ENCODE results near the gene GGCX. TPM values are rescaled to one million over a fixed set of nuclear protein-coding genes. Genes with fewer than 3 reads are reported as not detected.

GGCX gene
- total and polyA plus RNA-seq, 2 of the 4 experiments (the other 2 are of a cell fraction): 35.0 to 39.4 TPM

DNA sequence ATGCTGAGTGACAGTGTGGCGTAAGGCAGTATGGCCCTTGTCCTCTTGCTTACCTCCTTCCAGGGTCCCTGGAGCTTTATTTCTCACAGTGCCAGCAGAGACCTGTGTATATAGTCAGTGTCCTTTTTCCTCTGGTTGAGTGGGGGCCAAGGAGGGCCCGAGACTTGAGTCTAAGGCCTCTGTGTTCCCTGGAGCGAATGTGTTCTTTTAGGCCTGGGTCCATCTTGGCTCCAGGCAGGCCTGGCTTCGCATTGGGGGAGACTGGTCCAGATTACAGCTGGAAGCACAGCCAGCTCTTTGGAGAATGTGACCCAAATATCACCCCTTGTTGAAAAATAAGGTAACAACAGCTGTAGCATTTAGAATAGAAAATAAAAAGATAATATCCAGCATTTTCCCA, 27.9 kb upstream of the GGCX start:
- no peak overlapping the region for H4K8ac ChIP-seq (ENCODE audit: low read depth in 2 of 2, low read length in 2 of 2)
- no peak overlapping the region for H3K56ac ChIP-seq (ENCODE audit: extremely low read depth, insufficient read depth, low read length)
- no peaks in the 10 kb centered on the region for H3K36me3 ChIP-seq (ENCODE audit: control insufficient read depth, insufficient read depth, low read length)
- 0 out of 2 replicates have a peak overlapping the region, but pooled peaks have one; percentile 1 for H3K4ac ChIP-seq (ENCODE audit: low read depth, low read length)
- no peak overlapping the region for H4K5ac ChIP-seq (ENCODE audit: low read depth, low read length)
- peaks cover 7% of the 10 kb centered on the region; the same call in 1 of the 2 replicates for H4K20me1 ChIP-seq (ENCODE audit: insufficient read depth, low read length)
- H3K27me3 ChIP-seq (ENCODE audit: control insufficient read depth, insufficient read depth, low read length): no peaks in the 10 kb centered on the region
- CTCF ChIA-PET: no interaction called here
- no peak overlapping the region for H2BK5ac ChIP-seq (ENCODE audit: low read depth, low read length, poor library complexity, severe bottlenecking)
- intact Hi-C loops (cut with micrococcal nuclease) (no loop called here), in situ Hi-C loops (cut with MboI; ENCODE audit: low sequenced_read_pairs) (no loop called here), dilution Hi-C loops (cut with HindIII; ENCODE audit: low sequenced_read_pairs, unreplicated experiment) (no loop called here)
- H3K27ac ChIP-seq (ENCODE audit: insufficient read depth, low read length): no peak overlapping the region; the same call in 1 of the 2 replicates
- no peak overlapping the region for H3K14ac ChIP-seq (replicated peaks; ENCODE audit: low read depth, low read length)
- H3K9ac ChIP-seq (ENCODE audit: low read depth, low read length): no peak overlapping the region
- DNase-seq (no peak), ATAC-seq (ENCODE audit: low read depth) (no peak)
- WGBS, 2 experiments (ENCODE audit: extremely low coverage in 2 of 2, insufficient read length in 1 of 2): 90% methylated on average over 2 of the region's 4 CpGs; no CpG with 5 or more reads in 1 of the 2 experiments
- no peak overlapping the region for H2BK20ac ChIP-seq (ENCODE audit: low read depth, low read length)
- H2AK9ac ChIP-seq (replicated peaks; ENCODE audit: low read depth, low read length, poor library complexity): no peak overlapping the region
- no peak overlapping the region for H3K4me3 ChIP-seq (ENCODE audit: insufficient read depth, low read depth, low read length)
- H3K9me3 ChIP-seq (ENCODE audit: control insufficient read depth, insufficient read depth, low read length): no peaks in the 10 kb centered on the region
- H2BK120ac ChIP-seq (ENCODE audit: low read depth, low read length): no peak overlapping the region
- H3K4me1 ChIP-seq (ENCODE audit: control insufficient read depth, insufficient read depth, low read length): peaks cover 34% of the 10 kb centered on the region
- peaks cover 34% of the 10 kb centered on the region for H3K9me1 ChIP-seq (ENCODE audit: insufficient read depth, low read length)
- H3K23ac ChIP-seq (ENCODE audit: low read depth, low read length): peak overlapping the region; percentile 41; the same call in 1 of the 2 replicates
- no peak overlapping the region for H2BK15ac ChIP-seq (ENCODE audit: low read depth, low read length)
- no peak overlapping the region for H3K18ac ChIP-seq (ENCODE audit: low read depth, low read length)
- POLR2A ChIA-PET (ENCODE audit: unreplicated experiment): interaction anchor here (0.6 kb wide), 1 partner anchor 22 kb away, joined by 3 read pairs; no protein-coding TSS in a partner anchor
- no TSS peak for BruUV-seq (replicated peaks)
- no peak overlapping the region for H2AK5ac ChIP-seq (ENCODE audit: low read depth, low read length)
- no peak overlapping the region for H3K4me2 ChIP-seq (ENCODE audit: low read depth, low read length)
- H2AFZ ChIP-seq (replicated peaks; ENCODE audit: low read length, poor library complexity): no peak overlapping the region
- H4K91ac ChIP-seq (ENCODE audit: insufficient read depth, low read depth, low read length): no peak overlapping the region
- no peak for TF ChIP-seq FOS (IDR thresholded peaks at IDR 0.05; ENCODE audit: low read depth, low read length)
- TF ChIP-seq RAD21 (IDR thresholded peaks at IDR 0.05; ENCODE audit: low read length): no peak
- TF ChIP-seq, protein P1, sequence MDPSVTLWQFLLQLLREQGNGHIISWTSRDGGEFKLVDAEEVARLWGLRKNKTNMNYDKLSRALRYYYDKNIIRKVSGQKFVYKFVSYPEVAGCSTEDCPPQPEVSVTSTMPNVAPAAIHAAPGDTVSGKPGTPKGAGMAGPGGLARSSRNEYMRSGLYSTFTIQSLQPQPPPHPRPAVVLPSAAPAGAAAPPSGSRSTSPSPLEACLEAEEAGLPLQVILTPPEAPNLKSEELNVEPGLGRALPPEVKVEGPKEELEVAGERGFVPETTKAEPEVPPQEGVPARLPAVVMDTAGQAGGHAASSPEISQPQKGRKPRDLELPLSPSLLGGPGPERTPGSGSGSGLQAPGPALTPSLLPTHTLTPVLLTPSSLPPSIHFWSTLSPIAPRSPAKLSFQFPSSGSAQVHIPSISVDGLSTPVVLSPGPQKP (IDR thresholded peaks at IDR 0.05; ENCODE audit: borderline replicate concordance, low read depth, low read length): no peak
- TF ChIP-seq, protein P2, sequence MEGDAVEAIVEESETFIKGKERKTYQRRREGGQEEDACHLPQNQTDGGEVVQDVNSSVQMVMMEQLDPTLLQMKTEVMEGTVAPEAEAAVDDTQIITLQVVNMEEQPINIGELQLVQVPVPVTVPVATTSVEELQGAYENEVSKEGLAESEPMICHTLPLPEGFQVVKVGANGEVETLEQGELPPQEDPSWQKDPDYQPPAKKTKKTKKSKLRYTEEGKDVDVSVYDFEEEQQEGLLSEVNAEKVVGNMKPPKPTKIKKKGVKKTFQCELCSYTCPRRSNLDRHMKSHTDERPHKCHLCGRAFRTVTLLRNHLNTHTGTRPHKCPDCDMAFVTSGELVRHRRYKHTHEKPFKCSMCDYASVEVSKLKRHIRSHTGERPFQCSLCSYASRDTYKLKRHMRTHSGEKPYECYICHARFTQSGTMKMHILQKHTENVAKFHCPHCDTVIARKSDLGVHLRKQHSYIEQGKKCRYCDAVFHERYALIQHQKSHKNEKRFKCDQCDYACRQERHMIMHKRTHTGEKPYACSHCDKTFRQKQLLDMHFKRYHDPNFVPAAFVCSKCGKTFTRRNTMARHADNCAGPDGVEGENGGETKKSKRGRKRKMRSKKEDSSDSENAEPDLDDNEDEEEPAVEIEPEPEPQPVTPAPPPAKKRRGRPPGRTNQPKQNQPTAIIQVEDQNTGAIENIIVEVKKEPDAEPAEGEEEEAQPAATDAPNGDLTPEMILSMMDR (conservative IDR thresholded peaks at IDR 0.05; ENCODE audit: low read depth, low read length): no peak
- TF ChIP-seq CEBPB (IDR thresholded peaks at IDR 0.05; ENCODE audit: low read depth, low read length): no peak
- TF ChIP-seq CHD1 (IDR thresholded peaks at IDR 0.05; ENCODE audit: low read depth, low read length): no peak
- no peak for TF ChIP-seq MAZ (IDR thresholded peaks at IDR 0.05; ENCODE audit: borderline replicate concordance, low read depth, low read length)
- H3K79me1 ChIP-seq (ENCODE audit: low read depth in 1 of 2, low read length in 2 of 2): peaks cover 20 to 76% of the 10 kb centered on the region in 2 experiments

Measured in IMR-90 (cell line).